OCI-LY1 (cell line): ENCODE results near the gene CASTOR2.
"Not testable (repeated sequence)": the region's sequence is repeated elsewhere in the genome, so short reads cannot be mapped to it uniquely, and the experiment has no call there.

ENCODE experiments used
- EZH2 ChIP-seq: fragments of 200-600 bp; sonication (generic), shearing (Covaris generic); IDR thresholded peaks from 2 replicates; pipeline ENCODE4 v1.8.0; 2017; ENCODE audit warnings: borderline replicate concordance, mixed run types, mild to moderate bottlenecking, antibody characterized with exemption, low read length, moderate library complexity, mixed read lengths
- TF ChIP-seq, protein P1 (sequence below): fragments of 200-600 bp; sonication (generic), shearing (Covaris generic); IDR thresholded peaks from 2 replicates; pipeline ENCODE4 v1.5.1; 2017; ENCODE audit warnings: mild to moderate bottlenecking, antibody characterized with exemption, low read length, moderate library complexity, mixed read lengths

DNA sequence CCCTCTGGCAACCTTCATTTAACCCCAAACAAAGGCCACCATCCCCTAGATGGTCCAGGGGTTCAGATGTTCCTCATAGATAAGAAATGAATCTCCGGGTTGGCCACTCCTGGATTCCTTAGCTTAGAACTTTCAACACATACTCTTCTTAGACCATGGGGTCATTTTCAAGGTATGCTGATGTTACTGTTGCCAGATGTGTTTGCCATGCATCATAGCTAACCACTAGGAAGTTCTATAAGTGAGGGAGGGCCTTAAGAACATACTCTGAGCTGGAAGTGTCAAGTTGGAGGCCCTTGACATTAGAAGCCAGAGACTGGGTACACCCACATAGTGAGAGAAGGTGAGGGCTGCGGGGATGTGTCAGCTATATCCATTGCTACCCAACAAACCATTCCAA lies 6.2 kb upstream of the CASTOR2 start:
- TF ChIP-seq, protein P1, sequence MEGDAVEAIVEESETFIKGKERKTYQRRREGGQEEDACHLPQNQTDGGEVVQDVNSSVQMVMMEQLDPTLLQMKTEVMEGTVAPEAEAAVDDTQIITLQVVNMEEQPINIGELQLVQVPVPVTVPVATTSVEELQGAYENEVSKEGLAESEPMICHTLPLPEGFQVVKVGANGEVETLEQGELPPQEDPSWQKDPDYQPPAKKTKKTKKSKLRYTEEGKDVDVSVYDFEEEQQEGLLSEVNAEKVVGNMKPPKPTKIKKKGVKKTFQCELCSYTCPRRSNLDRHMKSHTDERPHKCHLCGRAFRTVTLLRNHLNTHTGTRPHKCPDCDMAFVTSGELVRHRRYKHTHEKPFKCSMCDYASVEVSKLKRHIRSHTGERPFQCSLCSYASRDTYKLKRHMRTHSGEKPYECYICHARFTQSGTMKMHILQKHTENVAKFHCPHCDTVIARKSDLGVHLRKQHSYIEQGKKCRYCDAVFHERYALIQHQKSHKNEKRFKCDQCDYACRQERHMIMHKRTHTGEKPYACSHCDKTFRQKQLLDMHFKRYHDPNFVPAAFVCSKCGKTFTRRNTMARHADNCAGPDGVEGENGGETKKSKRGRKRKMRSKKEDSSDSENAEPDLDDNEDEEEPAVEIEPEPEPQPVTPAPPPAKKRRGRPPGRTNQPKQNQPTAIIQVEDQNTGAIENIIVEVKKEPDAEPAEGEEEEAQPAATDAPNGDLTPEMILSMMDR = not testable (repeated sequence)
- not testable (repeated sequence) for TF ChIP-seq EZH2
